Panc1 (cell line): ENCODE results near the gene ZRANB1. TPM values are rescaled to one million over a fixed set of nuclear protein-coding genes. Genes with fewer than 3 reads are reported as not detected.

Experiments used
- ATAC-seq: fragments of 200-7000 bp; cut with Tn5 transposase; 2 replicates; pipeline ENCODE4 v1.9.1; 2020; ENCODE audit warnings: mild to moderate bottlenecking, moderate library complexity
- BruUV-seq: library from RNA; stranded (reverse); fragments of 400-500 nt; replicated peaks from 2 replicates; lab custom pipeline; 2021; lab: Mats Ljungman, UMichigan
- CTCF ChIA-PET: fragments of 300-600 bp; sonication (Branson Sonifier 250); formaldehyde crosslinking; loops from one replicate; lab custom pipeline; 2022; ENCODE audit warnings: antibody characterized with exemption; lab: Charles Lee
- POLR2A ChIA-PET: fragments of 300-600 bp; sonication (Branson Sonifier 250); formaldehyde crosslinking; loops from one replicate; lab custom pipeline; 2022; ENCODE audit warnings: antibody characterized with exemption; lab: Charles Lee
- DNase-seq: peaks from one replicate; pipeline ENCODE4 v3.0.0-alpha.2; 2010; ENCODE audit warnings: low read depth, low spot score
- H3K27ac ChIP-seq: 2 replicates; pipeline ENCODE4 v1.5.1; 2011; ENCODE audit warnings: mild to moderate bottlenecking, low read length, inconsistent platforms
- H3K27me3 ChIP-seq: fragments of 200-500 bp; sonication (Bioruptor generic); 2 replicates; pipeline ENCODE4 v1.6.0; 2014; ENCODE audit warnings: low read length, inconsistent platforms; ENCODE audit not compliant: control insufficient read depth, insufficient read depth
- H3K36me3 ChIP-seq: fragments of 200-500 bp; sonication (Bioruptor generic); 2 replicates; pipeline ENCODE4 v1.5.1; 2014; ENCODE audit warnings: inconsistent platforms, mild to moderate bottlenecking, low read length, moderate library complexity; ENCODE audit not compliant: control insufficient read depth, insufficient read depth
- H3K4me1 ChIP-seq: 2 replicates; pipeline ENCODE4 v1.5.1; 2011; ENCODE audit warnings: inconsistent platforms, mild to moderate bottlenecking, low read length, moderate library complexity; ENCODE audit not compliant: control insufficient read depth, insufficient read depth
- H3K4me3 ChIP-seq, 2 experiments: 2 replicates each; pipeline ENCODE4 v1.5.1; 2011 to 2012; ENCODE audit warnings: low read depth in 2 of 2, low read length in 2 of 2, mild to moderate bottlenecking in 2 of 2, inconsistent platforms in 1 of 2, moderate library complexity in 1 of 2
- H3K9me3 ChIP-seq: fragments of 200-500 bp; sonication (Bioruptor generic); 2 replicates; pipeline ENCODE4 v1.5.1; 2014; ENCODE audit warnings: low read depth, mild to moderate bottlenecking, inconsistent platforms, low read length, moderate library complexity; ENCODE audit not compliant: control insufficient read depth, insufficient read depth
- CTCF ChIP-seq: fragments of 450-650 bp; IDR thresholded peaks from 2 replicates; pipeline ENCODE4 v1.5.1; 2017; ENCODE audit warnings: mild to moderate bottlenecking
- POLR2AphosphoS5 ChIP-seq: IDR thresholded peaks from 2 replicates; pipeline ENCODE4 v1.6.1; 2012; ENCODE audit warnings: mild to moderate bottlenecking, low read depth, low read length, moderate library complexity
- REST ChIP-seq, 2 experiments: IDR thresholded peaks; 2 replicates each; pipeline ENCODE4 v1.6.1; 2011 to 2012; ENCODE audit warnings: low read depth in 2 of 2, control low read depth in 1 of 2, low read length in 1 of 2, mild to moderate bottlenecking in 1 of 2, moderate library complexity in 1 of 2; ENCODE audit not compliant: insufficient read depth in 1 of 2
- SIN3A ChIP-seq: IDR thresholded peaks from 2 replicates; pipeline ENCODE4 v1.6.1; 2012; ENCODE audit warnings: low read depth, mild to moderate bottlenecking, low read length, moderate library complexity, borderline replicate concordance; ENCODE audit not compliant: insufficient read depth
- in situ Hi-C: cut with HindIII; loops from 2 replicates; pipeline ENCODE4 v1.10.0; 2016; ENCODE audit warnings: low sequenced_read_pairs, low pct_unique_long_range_greater_than_20kb
- intact Hi-C: fragments of 100-400 bp; cut with micrococcal nuclease; formaldehyde crosslinking; loops from one replicate; pipeline ENCODE4 v1.10.0; 2022; ENCODE audit not compliant: unreplicated experiment
- total RNA-seq: library from RNA; stranded (reverse); gene quantifications from one replicate; pipeline ENCODE4 v1.2.1, GENCODE V29; 2021; ENCODE audit not compliant: unreplicated experiment

The ZRANB1 gene
- total RNA-seq, 1 experiment from 2014 or later: 23.2 TPM

GRCh38 chr10:124966008-124966407 lies 24.1 kb downstream of the ZRANB1 start:
- ChIA-PET CTCF (no interaction called here), POLR2A (no interaction called here)
- no peaks in the 10 kb centered on the region for H3K27me3 ChIP-seq
- ATAC-seq (no peak), DNase-seq (no peak)
- no TSS peak for BruUV-seq
- no peak overlapping the region for H3K27ac ChIP-seq
- in situ Hi-C loops (no loop called here), intact Hi-C loops (no loop called here)
- TF ChIP-seq SIN3A (no peak), CTCF (no peak)
- no peak overlapping the region for H3K4me3 ChIP-seq
- H3K36me3 ChIP-seq: peaks cover 11% of the 10 kb centered on the region; the same call in 1 of the 2 replicates
- H3K4me1 ChIP-seq: no peaks in the 10 kb centered on the region; the same call in 1 of the 2 replicates
- H3K9me3 ChIP-seq: no peaks in the 10 kb centered on the region

- intact Hi-C loops: no loop called here
- no peak for ATAC-seq
- H3K36me3 ChIP-seq: peaks cover 11% of the 10 kb centered on the region; the same call in 1 of the 2 replicates
Observed at GRCh38 chr10:124967255-124967654, 25.3 kb downstream of the ZRANB1 start.

More at GRCh38 chr10:124967255-124967654, 25.3 kb downstream of the ZRANB1 start:
- in situ Hi-C loops: no loop called here
- BruUV-seq: no TSS peak
- ChIA-PET POLR2A (no interaction called here), CTCF (no interaction called here)
- Histone ChIP-seq H3K9me3 (no peaks in the 10 kb centered on the region), H3K27me3 (no peaks in the 10 kb centered on the region), H3K27ac (no peak overlapping the region), H3K4me1 (no peaks in the 10 kb centered on the region), H3K4me3 (no peak overlapping the region)
- TF ChIP-seq POLR2AphosphoS5 (no peak), REST (IDR thresholded peaks at IDR 0.05; ENCODE audit: insufficient read depth in 1 of 2, low read depth in 2 of 2, low read length in 1 of 2) (no peak), SIN3A (no peak)
- no peak for DNase-seq
